CD4-positive, alpha-beta T cell treated with Interleukin-6 for 4 hours (primary cell): ENCODE measurements around the gene KLF1.
A peak's percentile ranks its signal among the peaks of the same experiment; 100 is the strongest.
"Not testable (repeated sequence)": the region's sequence is repeated elsewhere in the genome, so short reads cannot be mapped to it uniquely, and the experiment has no call there.

Experiments
- DNase-seq: peaks from one replicate; pipeline ENCODE4 v3.0.0-alpha.2; 2020; ENCODE audit warnings: mixed read lengths

The KLF1 gene

GRCh38 chr19:12866416-12867119 is 20.4 kb downstream of the KLF1 start:
- no peak for DNase-seq

- no peak for DNase-seq
Observed at GRCh38 chr19:12865746-12866415, 21.1 kb downstream of the KLF1 start.

- DNase-seq: no peak
Observed at GRCh38 chr19:12864721-12865715, 22.0 kb downstream of the KLF1 start.

DNA sequence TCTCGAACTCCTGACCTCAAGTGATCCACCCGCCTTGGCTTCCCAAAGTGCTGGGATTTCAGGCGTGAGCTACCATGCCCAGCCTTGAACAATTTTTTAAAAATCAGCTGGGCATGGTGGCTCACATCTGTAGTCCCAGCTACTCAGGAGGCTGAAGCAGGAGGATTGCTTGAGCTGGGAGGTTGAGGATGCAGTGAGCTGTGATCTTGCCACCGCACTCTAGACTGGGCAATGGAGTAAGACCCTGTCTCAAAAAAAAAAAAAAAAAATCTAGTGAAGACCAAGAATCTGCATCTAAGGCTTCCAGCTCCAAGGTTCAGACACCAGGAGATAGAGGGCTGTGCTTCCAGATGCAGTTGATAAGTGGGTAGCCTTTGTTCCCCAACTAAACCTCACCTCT is 22.9 kb downstream of the KLF1 start:
- DNase-seq: no peak

DNA sequence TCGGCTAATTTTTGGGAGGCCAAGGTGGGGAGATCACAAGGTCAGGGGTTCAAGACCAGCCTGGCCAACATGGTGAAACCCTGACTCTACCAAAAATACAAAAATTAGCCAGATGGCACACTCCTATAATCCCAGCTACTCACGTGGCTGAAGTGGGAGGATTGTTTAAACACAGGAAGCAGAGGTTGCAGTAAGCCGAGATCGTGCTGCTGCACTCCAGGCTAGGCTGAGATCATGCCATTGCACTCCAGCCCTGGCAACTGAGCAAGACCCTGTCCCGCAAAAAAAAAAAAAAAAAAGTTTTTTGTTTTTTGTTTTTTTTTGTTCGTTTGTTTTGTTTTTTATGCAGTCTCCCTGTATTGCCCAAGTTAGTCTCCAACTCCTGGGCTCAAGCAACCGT is 27.5 kb downstream of the KLF1 start:
- DNase-seq: no peak

GRCh38 chr19:12858041-12858928 is 28.7 kb downstream of the KLF1 start:
- DNase-seq: no peak

DNA sequence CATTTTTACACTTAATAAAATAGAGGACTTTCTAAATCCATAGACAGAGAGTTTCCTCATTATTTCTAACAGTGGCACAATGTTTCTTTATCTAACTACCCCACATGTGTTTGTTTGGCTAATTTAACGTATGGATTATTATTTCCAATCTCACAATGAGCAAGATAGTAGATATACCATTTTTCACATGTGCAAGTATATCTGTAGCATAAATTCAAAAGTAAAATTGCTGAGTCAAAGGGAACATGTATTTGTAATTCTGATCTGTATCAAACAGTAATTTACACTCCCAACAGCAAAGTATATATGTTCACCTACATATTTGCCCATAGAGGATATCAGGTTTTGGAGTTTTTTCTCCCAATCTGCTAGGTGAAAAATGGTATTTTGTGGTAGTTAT is 30.3 kb downstream of the KLF1 start:
- no peak for DNase-seq

DNA sequence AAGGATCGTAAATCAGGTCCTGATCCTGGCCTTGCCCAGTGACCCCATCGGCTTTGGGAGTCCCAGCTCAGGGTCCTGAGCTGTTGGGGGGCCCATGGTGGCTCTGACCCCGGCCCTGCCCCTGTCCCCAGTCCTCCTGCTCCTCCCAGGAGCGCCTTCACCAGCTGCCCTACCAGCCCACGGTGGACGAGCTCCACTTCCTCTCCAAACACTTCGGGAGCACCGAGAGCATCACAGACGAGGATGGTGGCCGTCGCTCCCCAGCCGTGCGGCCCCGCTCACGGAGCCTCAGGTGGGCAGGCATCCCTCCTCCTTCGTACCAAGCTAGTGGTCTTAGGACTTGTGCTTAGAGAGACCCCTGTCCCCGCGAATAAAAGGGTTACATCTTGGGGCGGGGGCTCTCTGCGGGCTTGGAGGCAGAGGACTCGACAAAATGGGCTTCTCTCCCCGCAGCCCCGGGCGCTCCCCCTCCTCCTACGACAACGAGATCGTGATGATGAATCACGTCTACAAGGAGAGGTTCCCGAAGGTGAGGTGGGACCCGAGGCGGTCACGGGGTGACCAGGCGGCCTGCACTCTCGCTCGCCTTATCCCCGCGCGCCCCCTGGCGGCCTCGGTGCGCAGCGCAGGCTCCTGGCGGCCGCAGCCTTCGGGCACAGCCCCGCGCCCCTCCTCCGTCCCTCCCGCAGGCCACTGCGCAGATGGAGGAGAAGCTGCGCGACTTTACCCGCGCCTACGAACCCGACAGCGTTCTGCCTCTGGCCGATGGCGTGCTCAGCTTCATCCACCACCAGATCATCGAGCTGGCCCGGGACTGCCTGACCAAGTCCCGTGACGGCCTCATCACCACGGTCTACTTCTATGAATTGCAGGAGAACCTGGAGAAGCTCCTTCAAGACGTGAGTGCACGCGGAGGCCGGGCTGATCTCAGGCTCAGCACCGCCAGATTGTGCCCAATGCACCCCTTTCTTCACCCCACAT is 39.6 kb downstream of the KLF1 start:
- DNase-seq: peak; percentile 83

- DNase-seq: not testable (repeated sequence)
Observed at GRCh38 chr19:12846613-12847012, 40.4 kb downstream of the KLF1 start.

DNA sequence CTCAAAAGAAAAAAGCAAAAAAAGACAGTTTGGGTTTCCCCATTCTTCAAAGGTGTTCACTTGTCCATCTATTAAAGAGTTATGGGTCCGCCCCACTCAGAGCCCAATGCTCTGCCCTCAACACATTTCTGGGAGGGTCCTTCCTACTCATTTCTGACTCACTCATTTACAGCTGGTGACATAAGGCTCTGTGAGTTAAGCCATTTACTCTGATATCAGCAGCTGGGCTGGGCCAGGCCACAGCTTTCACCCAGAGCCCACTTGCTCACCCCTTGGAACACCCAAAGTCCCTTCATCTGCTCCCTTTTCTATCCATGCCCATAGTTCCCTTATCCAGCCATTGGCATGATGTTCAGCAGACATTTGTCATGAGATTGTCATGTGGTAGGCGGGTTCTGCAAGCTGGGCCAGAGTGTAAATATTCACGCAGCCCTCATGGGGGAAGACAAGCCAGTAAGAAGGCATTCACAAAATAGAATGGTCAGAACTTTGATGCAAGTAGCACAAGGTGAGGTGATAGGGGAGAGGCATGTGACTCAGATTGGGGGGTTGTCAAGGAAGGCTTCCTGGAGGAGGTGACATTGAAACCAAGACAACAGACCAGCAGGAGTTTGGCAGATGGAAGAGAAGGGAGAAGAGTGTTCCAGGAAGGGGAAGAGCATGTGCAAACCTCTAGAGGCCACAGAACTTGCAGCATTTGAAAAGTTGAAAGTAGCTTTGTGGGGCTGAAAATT is 42.8 kb downstream of the KLF1 start:
- no peak for DNase-seq

DNA sequence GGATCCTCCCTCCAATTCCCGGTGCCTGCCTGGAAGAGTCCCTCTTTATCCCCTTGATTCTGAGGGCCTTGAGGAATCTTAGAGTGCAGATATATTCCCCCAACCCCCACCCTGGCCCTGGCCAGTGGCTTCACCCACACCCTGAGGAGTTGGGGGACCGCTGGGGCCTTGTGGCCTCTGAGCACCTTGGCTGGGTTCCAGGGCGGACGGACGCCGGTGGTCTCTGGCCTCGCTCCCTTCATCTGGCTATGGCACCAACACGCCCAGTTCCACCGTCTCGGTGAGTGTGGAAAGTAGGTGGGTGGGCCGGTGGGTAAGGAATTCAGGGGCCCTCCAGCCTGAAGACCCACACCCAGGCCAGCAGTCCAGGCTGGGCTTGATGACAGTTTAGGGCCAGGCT is 43.7 kb downstream of the KLF1 start:
- DNase-seq: no peak

DNA sequence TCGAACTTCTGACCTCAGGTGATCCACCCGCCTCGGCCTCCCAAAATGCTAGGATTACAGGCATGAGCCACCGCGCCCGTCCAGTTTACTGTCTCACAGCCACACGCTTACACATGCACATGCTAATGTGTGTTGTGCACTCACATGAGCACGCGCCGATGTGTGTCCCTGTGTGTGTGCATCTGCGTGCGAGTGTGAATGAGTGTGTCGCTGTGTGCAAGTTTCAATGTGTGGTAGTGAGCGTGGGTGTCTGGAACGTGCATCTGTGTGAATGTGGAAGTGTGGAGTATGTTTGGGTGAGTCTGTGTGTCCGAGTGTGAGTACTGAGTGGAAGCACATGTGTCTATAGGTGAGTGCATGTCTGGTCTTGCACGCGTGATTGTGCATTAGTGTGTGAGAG is 44.5 kb downstream of the KLF1 start:
- no peak for DNase-seq

DNA sequence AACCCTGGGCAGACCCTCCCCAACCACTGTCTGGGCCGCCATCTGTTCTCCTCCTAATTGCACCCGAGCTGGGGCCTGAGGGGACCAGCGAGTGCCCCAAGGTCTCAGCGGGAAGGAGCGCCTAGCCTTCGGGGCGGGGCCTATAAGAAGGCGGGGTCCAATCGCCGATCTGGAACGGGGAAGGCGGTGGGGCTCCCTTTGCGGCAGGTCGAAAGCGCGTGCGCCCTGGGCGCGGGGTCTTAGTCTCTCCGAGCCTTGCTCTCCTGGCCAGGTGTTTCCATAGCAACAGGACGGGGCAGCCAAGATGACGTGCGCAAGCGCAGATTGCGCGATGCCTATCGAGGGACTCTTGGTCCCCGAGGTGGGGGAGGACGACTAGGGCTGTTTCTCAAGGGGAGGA is 45.9 kb downstream of the KLF1 start:
- DNase-seq: peak; percentile 15

DNA sequence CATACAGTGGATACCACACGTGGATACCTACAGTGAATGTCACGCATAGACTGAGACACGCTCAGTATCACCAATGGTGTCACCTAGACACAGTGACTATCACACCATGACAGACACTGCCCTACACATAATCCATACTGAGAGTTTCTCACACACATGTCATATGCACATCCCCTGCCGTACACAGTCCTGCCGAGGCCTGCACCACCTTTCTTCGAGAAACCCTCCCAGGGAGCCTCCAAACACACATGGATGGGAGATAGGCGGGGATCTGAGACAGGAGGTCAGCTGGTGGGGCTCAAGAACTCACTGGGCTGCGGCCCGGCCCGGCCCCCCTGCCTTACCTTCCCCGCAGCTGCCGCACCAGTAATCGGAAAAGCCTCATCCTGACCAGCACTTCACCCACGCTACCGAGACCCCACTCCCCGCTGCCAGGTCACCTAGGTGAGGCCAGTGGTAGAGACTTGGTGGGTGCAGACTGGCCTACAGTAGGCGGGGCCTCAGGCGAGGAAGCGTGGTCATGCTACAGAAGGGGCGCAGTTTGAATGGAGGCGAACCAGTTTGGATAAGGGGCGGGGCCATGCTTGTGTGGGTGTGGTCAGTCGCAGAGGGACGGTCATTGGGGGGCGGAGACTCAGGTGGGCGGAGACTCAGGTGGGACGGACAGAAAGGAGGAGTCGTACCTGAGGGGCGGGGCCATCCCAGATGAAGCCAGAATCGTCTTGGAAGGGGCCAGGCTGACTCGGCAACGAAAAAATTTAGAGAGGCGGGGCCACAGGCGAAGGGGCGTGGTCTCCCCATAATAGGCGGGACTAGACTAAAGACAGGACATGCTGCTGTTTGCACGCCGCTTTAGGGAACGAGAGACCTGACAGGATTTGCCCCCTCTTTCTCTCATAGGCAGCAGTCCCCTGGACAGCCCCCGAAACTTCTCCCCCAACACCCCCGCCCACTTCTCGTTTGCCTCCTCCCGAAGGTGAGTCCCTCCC is 46.6 kb downstream of the KLF1 start:
- peak; percentile 11 for DNase-seq

- DNase-seq: peak; percentile 24
Observed at GRCh38 chr19:12838886-12839756, 47.9 kb downstream of the KLF1 start.

DNA sequence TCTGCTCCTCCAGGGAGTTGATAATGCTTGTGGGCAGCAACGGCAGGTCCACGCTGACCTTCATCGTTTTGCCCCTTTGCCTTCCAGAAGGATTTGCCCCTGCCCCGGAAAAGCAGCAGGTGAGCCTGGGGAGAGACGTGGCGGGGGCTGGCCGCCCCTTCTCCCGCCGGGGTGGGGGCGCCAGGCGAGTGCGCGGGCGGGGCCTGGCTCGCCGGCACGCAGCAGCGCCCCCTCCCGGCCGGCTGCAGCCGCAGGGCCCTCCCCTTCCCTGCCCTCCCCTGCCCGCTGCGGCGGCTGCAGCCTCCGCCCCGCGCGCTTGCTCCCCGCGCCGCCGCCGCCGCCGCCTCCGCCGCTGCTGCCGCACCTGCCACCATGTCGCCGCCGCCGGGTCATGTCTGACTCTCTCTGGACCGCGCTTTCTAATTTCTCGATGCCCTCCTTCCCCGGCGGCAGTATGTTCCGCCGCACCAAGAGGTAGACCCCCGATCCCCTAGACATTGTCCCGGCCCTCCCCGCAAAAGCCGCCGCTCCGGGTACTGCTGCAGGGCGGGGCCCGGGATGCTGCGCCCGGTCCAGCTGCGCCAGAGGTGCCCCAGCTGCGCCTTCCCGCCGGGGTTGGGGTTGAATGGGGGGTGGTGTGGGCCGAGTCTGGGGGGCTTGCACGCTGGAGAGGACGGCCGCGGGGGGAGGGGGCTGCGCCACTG is 48.7 kb downstream of the KLF1 start, which contains the start of gene MAST1:
MAST1 (plus strand) TSS at position 334 of the 704 bp plus-strand sequence; CDS start at position 392, 58 bp downstream.
- DNase-seq: peak; percentile 56

DNA sequence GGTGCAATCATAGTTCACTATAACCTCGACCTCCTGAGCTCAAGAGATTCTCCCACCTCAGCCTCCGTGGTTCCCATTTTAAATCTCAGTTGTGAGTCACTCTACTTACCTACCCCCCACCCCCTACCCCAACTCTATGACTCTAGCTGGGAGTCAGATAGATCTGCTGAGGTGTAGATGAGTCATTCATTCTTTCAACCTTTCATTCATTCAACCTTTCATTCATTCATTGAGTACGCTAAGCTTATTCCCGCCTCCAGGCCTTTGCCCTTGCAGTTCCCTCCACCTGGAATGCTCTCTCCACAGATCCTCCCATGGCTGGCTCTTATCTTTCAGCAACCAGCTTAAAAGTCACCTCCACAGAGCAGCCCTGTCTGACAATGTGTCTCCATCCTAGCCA is 49.8 kb downstream of the KLF1 start:
- DNase-seq: no peak
